Head of caudate nucleus (tissue), 42 donors: Measurements from ENCODE around the gene MRGPRF.
"Not testable (repeated sequence)": the region's sequence is repeated elsewhere in the genome, so short reads cannot be mapped to it uniquely, and the experiment has no call there.

Experiments
- DNase-seq, 42 donors: peaks; one replicate each; pipeline versions ENCODE4 v3.0.0 to v3.0.0-alpha.2; 2020 to 2021; ENCODE audit warnings: mixed read lengths in 7 of 42
- intact Hi-C: fragments of 100-400 bp; cut with DNase I; formaldehyde crosslinking; loops from one replicate; pipeline ENCODE4 v1.15.0; 2022

The MRGPRF gene

GRCh38 chr11:69005631-69006368, 7.2 kb downstream of the MRGPRF start:
- intact Hi-C loops, result no loop called here

GRCh38 chr11:69005183-69005630, 7.8 kb downstream of the MRGPRF start:
- DNase-seq, result peak in 3 of 42 donors; percentile 3 to 12 (median 4)
- intact Hi-C loops, result no loop called here

More at GRCh38 chr11:69005631-69006368, 7.2 kb downstream of the MRGPRF start:
- DNase-seq, result peak in 3 of 42 donors; percentile 7 to 15 (median 10)

- DNase-seq, result no peak
- intact Hi-C loops, result no loop called here
Observed at GRCh38 chr11:69004411-69005182, 8.4 kb downstream of the MRGPRF start.

GRCh38 chr11:69003866-69004367, 9.1 kb downstream of the MRGPRF start:
- DNase-seq, result no peak
- intact Hi-C loops, result no loop called here

GRCh38 chr11:69003301-69003865, 9.7 kb downstream of the MRGPRF start:
- no peak for DNase-seq
- intact Hi-C loops, result no loop called here

- intact Hi-C loops, result no loop called here
- no peak for DNase-seq
Observed at GRCh38 chr11:69002570-69003231, 10.3 kb downstream of the MRGPRF start.

- intact Hi-C loops, result no loop called here
- DNase-seq, result peak in 16 of 42 donors; percentile 14 to 75 (median 34)
Observed at GRCh38 chr11:69002110-69002569, 10.9 kb downstream of the MRGPRF start.

- DNase-seq, result peak in 2 of 42 donors; percentile 13 to 36
- intact Hi-C loops, result no loop called here
Observed at GRCh38 chr11:69001243-69002081, 11.6 kb downstream of the MRGPRF start.

- intact Hi-C loops, result no loop called here
- DNase-seq, result peak in 38 of 42 donors; percentile 8 to 88 (median 64)
Observed at GRCh38 chr11:69000831-69001242, 12.2 kb downstream of the MRGPRF start.

- DNase-seq, result peak in 2 of 42 donors; percentile 7 to 21
- intact Hi-C loops, result no loop called here
Observed at GRCh38 chr11:69000391-69000790, 12.7 kb downstream of the MRGPRF start.

- DNase-seq, result peak in 4 of 42 donors; percentile 4 to 11 (median 8)
- intact Hi-C loops, result not testable (repeated sequence)
Observed at GRCh38 chr11:68999748-69000355, 13.2 kb downstream of the MRGPRF start.

- intact Hi-C loops, result no loop called here
- DNase-seq, result peak in 4 of 42 donors; percentile 7 to 13 (median 8)
Observed at GRCh38 chr11:68999093-68999747, 13.8 kb downstream of the MRGPRF start.

- DNase-seq, result peak in 17 of 42 donors; percentile 16 to 62 (median 37)
- intact Hi-C loops, result no loop called here
Observed at GRCh38 chr11:68998390-68998911, 14.6 kb downstream of the MRGPRF start.

GRCh38 chr11:68997995-68998348, 15.1 kb downstream of the MRGPRF start:
- intact Hi-C loops, result no loop called here
- DNase-seq, result no peak

GRCh38 chr11:68997124-68997994, 15.7 kb downstream of the MRGPRF start:
- DNase-seq, result peak in 4 of 42 donors; percentile 5 to 39 (median 16)
- intact Hi-C loops, result no loop called here
